Calu3 (cell line): ENCODE data around the gene MUC22. TPM values are rescaled to one million over a fixed set of nuclear protein-coding genes. Genes with fewer than 3 reads are reported as not detected.
"Not testable (repeated sequence)": the region's sequence is repeated elsewhere in the genome, so short reads cannot be mapped to it uniquely, and the experiment has no call there.

ENCODE experiments used
- BruUV-seq: library from RNA; stranded (reverse); fragments of 400-500 nt; replicated peaks from 2 replicates; lab custom pipeline; 2021; lab: Mats Ljungman, UMichigan
- CTCF ChIA-PET: fragments of 300-600 bp; sonication (Branson Sonifier 250); formaldehyde crosslinking; loops from one replicate; lab custom pipeline; 2022; ENCODE audit warnings: antibody characterized with exemption; lab: Charles Lee
- DNase-seq: peaks from one replicate; pipeline ENCODE4 v3.0.0; 2022
- H3K27ac Mint-ChIP-seq: one replicate; pipeline ENCODE4 v1.8.0; 2022; ENCODE audit warnings: mixed read lengths; ENCODE audit not compliant: unreplicated experiment
- H3K27me3 Mint-ChIP-seq: one replicate; pipeline ENCODE4 v1.8.0; 2022; ENCODE audit warnings: mixed read lengths; ENCODE audit not compliant: unreplicated experiment
- H3K36me3 Mint-ChIP-seq: one replicate; pipeline ENCODE4 v1.8.0; 2022; ENCODE audit warnings: mild to moderate bottlenecking, moderate library complexity, mixed read lengths; ENCODE audit not compliant: insufficient read depth, unreplicated experiment
- H3K4me1 Mint-ChIP-seq: one replicate; pipeline ENCODE4 v1.8.0; 2022; ENCODE audit warnings: mild to moderate bottlenecking, low read depth, mixed read lengths; ENCODE audit not compliant: unreplicated experiment
- H3K4me3 Mint-ChIP-seq: one replicate; pipeline ENCODE4 v1.8.0; 2022; ENCODE audit warnings: mild to moderate bottlenecking, low read depth, moderate library complexity, mixed read lengths; ENCODE audit not compliant: unreplicated experiment
- H3K9me3 Mint-ChIP-seq: one replicate; pipeline ENCODE4 v1.8.0; 2022; ENCODE audit warnings: low read depth, mixed read lengths; ENCODE audit not compliant: unreplicated experiment
- CTCF ChIP-seq: fragments of 200-600 bp; IDR thresholded peaks from one replicate; pipeline ENCODE4 v1.8.0; 2022; ENCODE audit warnings: antibody characterized with exemption; ENCODE audit not compliant: unreplicated experiment
- intact Hi-C: fragments of 100-400 bp; cut with micrococcal nuclease; formaldehyde crosslinking; loops from one replicate; pipeline ENCODE4 v1.10.0; 2022; ENCODE audit not compliant: unreplicated experiment
- total RNA-seq: library from RNA; stranded (reverse); gene quantifications from 2 replicates; pipeline ENCODE4 v1.2.3, GENCODE V29; 2022

The MUC22 gene
- total RNA-seq, 1 experiment from 2014 or later: not detected

- CTCF ChIA-PET: interaction anchor here (1.1 to 2.9 kb wide), 2 partner anchors 21 to 135 kb away, joined by 5 to 12 read pairs; partner anchors contain the start of gene VARS2
- intact Hi-C loops: no loop called here
- no peak for TF ChIP-seq CTCF
- no TSS peak for BruUV-seq
- Mint-ChIP-seq H3K27me3 (peaks cover 15% of the 10 kb centered on the region), H3K27ac (no peak overlapping the region), H3K4me3 (no peak overlapping the region), H3K4me1 (no peaks in the 10 kb centered on the region), H3K36me3 (no peaks in the 10 kb centered on the region), H3K9me3 (no peaks in the 10 kb centered on the region)
- DNase-seq: no peak
Measured at GRCh38 chr6:31049518-31049917, 39.2 kb downstream of the MUC22 start.

GRCh38 chr6:31053187-31053586 is 42.9 kb downstream of the MUC22 start:
- not testable (repeated sequence) for BruUV-seq

GRCh38 chr6:31053873-31054272 is 43.6 kb downstream of the MUC22 start:
- CTCF ChIA-PET: interaction anchor here (1.3 kb wide), 1 partner anchor 138 kb away, joined by 5 read pairs; no protein-coding TSS in a partner anchor
- no TSS peak for BruUV-seq
- no peak for TF ChIP-seq CTCF
- Mint-ChIP-seq H3K4me1 (peaks cover 20% of the 10 kb centered on the region), H3K27ac (no peak overlapping the region), H3K4me3 (no peak overlapping the region), H3K27me3 (peaks cover 15% of the 10 kb centered on the region), H3K36me3 (no peaks in the 10 kb centered on the region), H3K9me3 (no peaks in the 10 kb centered on the region)
- intact Hi-C loops: no loop called here
- DNase-seq: no peak

More at GRCh38 chr6:31053187-31053586, 42.9 kb downstream of the MUC22 start:
- DNase-seq, H3K9me3 Mint-ChIP-seq, H3K27ac Mint-ChIP-seq, intact Hi-C loops, H3K4me3 Mint-ChIP-seq, H3K36me3 Mint-ChIP-seq: not testable (repeated sequence)
- Mint-ChIP-seq H3K27me3 (peaks cover 15% of the 10 kb centered on the region), H3K4me1 (peaks cover 17% of the 10 kb centered on the region)
- CTCF ChIA-PET: interaction anchor here (1.3 to 1.4 kb wide), 2 partner anchors 9 to 137 kb away, joined by 4 to 5 read pairs; no protein-coding TSS in a partner anchor

GRCh38 chr6:31055441-31055840 is 45.2 kb downstream of the MUC22 start:
- no peak for DNase-seq
- BruUV-seq: no TSS peak
- Mint-ChIP-seq H3K9me3 (no peaks in the 10 kb centered on the region), H3K4me1 (peaks cover 25% of the 10 kb centered on the region), H3K36me3 (no peaks in the 10 kb centered on the region), H3K27ac (no peak overlapping the region), H3K4me3 (no peak overlapping the region), H3K27me3 (peaks cover 15% of the 10 kb centered on the region)
- CTCF ChIA-PET: interaction anchor here (0.6 to 1.3 kb wide), 4 partner anchors 9 to 166 kb away, joined by 3 to 4 read pairs (median 4); partner anchors contain the start of gene SFTA2
- no peak for TF ChIP-seq CTCF
- intact Hi-C loops: no loop called here

- intact Hi-C loops: no loop called here
- BruUV-seq: no TSS peak
Measured at GRCh38 chr6:31057426-31058003, 47.2 kb downstream of the MUC22 start.

More at GRCh38 chr6:31057426-31058003, 47.2 kb downstream of the MUC22 start:
- peaks cover 15% of the 10 kb centered on the region for H3K27me3 Mint-ChIP-seq
- CTCF ChIA-PET: interaction anchor here (0.7 kb wide), 1 partner anchor 30 kb away, joined by 3 read pairs; no protein-coding TSS in a partner anchor
- no peaks in the 10 kb centered on the region for H3K36me3 Mint-ChIP-seq
- TF ChIP-seq CTCF: no peak
- no peak for DNase-seq
- H3K4me1 Mint-ChIP-seq: peaks cover 27% of the 10 kb centered on the region
- H3K4me3 Mint-ChIP-seq: no peak overlapping the region
- H3K27ac Mint-ChIP-seq: no peak overlapping the region
- H3K9me3 Mint-ChIP-seq: no peaks in the 10 kb centered on the region
